Measurements from ENCODE around the gene DNMT3A.
"Not testable (repeated sequence)": the region's sequence is repeated elsewhere in the genome, so short reads cannot be mapped to it uniquely, and the experiment has no call there.

Gene DNMT3A

DNA sequence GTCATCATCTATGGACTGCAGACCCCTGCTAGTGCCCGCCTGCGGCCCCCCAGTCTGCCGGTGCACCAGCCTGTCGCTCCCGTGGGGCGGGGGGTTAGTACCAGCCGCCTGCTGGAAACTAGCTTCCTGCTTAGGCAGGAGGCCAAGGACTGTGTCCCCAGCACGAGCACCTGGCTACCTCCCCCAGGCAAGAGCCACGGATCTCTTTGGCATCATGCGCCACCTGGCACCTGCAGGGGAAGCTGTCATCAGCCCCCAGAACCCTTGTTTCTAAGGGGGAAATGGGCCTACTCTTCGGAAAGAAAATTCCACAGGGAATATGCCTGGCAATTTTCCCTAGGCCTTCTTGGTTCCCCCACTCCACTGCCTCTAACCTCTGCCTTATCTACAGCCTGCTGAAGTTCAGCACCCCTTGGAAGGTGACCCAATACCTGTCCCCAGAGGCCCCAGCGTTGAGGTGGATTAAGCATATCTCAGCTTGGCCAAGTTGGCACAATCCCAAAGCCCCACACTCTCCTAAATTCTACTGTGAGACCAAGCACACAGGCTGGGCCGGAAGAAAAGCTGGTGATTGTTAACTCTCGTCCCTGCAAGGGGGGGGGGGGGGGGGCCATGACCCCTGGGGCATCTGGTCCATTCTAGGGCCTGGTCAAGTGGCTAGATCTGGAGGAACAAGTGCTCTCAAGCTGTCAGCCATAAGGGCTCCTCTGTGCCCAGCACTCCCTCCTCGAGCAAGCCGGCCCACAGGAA is 111.4 kb downstream of the DNMT3A start:
- DNase-seq = no peak

DNA sequence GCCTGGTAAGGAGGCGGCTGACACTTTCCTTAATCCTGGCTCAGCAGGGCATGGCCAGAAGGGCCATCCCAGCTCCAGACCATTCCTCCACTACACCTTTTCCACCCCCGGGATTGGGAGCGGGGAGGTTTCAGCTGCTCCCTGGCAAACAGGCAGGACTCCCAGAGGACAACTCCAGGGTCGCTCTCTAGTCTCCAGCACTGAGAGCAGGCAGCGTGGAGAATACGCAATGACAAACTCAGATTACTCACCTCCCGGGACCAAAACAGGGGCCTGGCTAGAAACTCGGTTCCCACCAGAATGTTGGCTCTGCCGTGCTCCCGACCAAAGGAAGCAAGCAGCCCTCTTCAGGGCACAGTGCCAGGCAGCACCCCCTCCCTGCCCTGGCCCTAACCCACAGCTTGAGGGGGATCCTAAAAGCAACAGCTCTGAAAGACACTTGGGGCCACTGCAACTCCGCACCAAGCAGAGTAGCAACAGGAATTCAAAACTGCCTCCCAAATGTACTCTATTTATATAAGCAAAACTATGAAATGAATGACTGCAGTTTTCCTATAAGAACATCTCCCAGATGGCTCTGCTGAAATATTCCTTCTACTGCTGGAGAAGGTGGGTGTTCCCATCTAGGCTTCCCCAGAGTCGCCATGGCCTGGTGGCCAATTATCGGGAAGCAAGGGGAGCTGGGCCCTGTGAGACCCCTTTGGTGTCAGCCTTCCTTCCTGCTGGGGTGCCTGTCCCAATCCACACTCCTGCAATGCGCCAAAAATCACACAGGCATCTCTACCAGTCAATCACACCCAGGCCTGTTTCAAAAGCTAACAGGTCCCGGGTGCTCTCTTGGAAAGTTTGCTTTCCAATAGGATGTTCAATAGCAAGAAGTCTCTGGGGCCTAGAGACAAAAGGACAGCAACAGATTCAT is 112.2 kb downstream of the DNMT3A start:
- DNase-seq = no peak

DNA sequence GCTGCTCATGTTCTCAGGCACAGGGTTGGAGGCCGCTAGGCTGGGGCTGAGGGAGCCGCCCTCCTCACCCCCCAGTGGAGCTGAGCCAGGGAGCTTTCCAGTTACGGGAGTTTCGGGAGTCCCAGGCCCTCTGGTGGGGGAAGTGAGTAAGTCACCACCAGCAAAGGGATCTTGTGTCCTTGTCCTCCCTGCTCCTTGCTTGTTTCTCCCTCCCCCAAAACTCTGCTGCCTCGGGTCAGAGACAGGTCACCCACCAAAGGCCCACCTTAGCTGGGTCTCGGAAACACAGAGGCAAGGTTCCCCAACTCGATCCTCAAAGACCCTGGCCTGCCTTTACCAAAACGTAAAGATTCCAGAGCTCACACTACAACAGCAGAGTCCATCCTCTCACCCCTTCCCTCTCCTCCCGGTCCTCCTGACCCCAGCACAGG is 112.9 kb downstream of the DNMT3A start:
- peak; percentile 54 for DNase-seq

DNA sequence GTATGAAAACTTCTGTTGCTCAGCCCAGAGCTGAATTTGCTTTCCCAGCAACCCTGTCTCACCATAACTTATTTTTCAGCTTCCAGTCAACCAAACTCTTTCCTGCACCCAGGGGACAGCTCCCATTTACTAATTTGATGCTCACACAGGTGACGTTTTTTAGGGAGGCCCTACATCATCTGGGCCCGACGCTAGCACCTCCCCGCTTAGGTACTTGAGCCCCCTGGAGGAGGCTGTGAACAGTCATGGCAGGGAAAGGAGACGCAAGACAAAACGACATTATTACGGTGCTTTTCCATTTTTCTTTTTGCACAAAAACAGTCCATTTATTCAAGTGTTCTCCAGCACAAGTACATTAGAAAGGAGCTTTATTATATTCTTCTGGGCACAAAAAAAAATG is 114.1 kb downstream of the DNMT3A start:
- no peak for DNase-seq

DNA sequence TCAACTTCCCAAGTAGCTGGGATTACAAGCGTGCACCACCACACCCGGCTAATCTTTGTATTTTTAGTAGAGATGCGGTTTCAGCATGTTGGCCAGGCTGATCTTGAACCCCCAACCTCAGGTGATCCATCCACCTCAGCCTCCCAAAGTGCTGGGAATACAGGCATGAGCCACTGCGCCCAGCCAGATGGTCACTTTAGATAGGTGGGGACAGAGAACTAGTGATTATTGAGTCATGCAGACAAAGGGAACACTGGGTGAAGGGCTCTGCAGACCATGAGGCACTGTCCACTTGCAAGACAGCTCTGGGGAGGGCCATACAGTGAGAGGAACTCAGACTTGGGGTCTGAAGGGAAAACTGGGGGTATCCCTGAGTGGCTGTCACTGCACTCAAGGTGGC is 114.9 kb downstream of the DNMT3A start:
- no peak for DNase-seq

DNA sequence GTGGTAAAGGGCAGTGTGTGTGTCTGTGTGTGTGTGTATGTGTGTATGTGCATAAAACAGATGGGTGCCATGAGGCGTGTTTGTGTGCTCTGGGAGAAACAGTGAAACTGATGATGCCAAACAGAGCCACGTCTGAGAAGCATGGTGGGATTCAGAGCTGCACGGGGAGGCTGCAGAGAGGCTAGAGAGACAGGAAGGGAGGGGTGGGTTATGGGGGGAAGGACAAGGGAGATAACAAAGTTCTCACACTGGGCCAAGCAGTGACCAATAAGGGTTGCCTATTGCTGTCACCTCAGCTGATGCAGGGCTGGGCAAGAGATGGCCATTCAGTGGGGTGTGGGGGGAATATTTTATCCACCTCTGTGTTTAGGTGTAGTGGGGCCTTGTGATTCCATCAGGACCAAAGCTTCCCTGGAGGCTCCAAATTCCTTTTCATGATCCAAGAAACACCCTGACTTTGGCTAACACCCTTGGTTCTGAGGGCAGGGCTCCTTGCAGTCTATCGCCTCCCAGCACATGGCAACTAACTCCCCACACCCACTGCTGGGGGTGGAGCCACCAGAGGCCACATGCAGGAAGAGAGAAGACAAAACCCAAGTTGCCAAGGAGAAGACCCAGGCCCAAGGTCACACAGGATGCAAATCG is 119.1 kb downstream of the DNMT3A start:
- DNase-seq = no peak

DNA sequence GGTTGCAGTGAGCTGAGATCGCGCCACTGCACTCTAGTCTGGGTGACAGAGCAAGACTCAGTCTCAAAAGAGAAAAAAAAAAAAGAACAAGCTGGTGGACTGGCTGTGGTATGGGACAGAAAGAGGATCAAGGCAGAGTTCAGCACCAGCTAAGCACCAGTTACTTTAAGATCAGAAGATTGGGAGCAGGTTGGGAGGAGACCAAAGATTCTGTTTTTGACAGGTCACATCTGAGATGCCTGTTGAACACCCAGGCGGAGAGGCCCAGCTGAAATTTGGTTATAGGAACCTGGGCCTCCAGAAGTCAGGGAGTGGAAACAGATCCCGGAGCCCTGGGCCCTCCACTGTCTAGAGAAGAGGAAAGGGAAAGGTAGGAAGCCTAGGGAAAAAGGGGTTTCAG is 120.1 kb downstream of the DNMT3A start:
- no peak for DNase-seq

DNA sequence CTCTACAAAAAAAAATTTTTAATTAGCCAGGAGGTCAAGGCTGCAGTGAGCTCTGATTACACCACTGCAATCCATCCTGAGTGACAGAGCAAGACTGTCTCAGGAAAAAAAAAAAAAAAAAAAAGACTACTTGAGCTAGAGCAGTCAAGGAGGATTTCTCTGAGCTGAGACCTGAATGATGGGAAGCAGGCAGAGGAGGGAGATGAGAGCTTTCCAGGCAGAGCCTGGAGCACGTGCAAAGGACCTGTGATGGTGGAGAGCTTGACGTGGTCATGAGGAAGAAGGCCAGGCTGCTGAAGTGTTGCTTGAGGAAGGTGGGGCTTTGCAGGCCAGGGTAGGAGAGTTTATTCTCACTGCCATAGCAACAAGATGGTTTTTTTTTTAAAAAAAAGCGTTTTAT is 121.4 kb downstream of the DNMT3A start:
- no peak for DNase-seq

DNA sequence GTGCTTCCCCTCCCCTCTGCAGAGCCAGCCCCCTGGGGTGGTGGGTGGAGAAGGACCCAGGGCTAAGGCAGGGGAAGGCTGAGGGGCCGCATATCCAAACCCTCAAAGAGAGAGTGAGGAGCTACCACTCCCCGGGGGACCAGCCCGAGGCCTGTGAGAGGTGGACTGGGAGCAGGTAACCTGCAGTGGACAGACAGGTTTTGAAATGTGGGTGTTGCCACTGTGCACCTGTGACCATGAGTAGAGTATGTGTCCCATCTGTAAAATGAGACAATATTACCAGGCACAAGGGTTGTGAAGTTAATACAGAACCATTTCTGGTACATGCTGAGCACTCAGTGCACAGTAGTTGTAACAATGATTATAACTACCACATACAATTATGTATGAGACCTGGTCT is 122.1 kb downstream of the DNMT3A start:
- no peak for DNase-seq

DNA sequence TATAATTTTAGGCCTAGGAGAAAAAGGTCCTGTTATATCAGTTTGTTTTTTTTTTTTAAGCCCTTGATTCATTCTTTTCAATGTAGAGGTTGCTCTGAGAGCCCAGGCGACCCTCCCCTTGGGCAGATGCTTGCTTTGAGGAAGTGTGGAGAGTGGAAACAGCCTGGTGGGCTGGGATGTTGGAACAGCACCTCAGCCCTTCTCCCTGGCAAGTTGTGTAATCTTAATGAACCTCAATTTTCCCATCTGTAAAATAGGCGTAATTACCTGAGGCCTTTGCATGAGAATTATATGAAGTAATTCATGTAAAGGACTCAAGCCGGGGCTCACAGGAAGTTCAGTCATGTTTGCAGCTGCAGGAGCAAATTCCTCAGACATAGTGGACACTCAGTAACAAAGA is 123.6 kb downstream of the DNMT3A start:
- no peak for DNase-seq

DNA sequence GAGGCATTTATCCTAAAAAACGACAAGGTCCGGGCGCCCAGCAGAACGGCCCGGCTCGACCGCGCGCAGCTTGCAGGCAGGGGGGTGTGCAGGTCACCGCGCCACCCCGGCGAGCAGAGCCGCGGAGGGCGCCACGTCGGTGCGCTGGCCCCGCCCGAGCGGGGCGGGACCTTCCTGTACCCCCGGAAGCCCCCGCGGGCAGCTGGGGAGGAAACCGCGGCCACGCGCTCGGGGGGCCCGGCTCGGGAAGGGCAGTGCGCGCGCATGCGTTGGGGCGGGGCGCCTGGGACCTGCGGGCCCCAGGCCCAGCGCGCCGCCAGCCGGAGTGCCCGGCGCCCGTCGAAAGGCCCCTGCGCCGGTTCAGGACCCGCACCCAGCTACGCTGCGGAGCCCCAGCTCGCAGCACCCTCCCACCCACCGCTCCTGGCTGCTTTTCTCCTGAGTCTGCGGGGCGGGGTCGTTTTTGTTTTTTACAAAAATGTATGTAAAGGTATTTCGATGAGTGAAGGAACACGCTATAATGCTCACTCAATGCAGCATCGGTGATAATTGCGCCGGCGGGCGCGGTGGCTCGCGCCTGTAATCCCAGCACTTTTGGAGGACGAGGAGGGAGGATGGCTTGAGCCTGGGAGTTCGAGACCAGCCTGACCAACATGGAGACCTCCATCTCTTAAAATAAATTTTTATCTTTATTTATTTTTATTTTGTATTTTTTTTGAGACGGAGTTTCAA is 125.6 kb downstream of the DNMT3A start:
- DNase-seq = peak; percentile 94

DNA sequence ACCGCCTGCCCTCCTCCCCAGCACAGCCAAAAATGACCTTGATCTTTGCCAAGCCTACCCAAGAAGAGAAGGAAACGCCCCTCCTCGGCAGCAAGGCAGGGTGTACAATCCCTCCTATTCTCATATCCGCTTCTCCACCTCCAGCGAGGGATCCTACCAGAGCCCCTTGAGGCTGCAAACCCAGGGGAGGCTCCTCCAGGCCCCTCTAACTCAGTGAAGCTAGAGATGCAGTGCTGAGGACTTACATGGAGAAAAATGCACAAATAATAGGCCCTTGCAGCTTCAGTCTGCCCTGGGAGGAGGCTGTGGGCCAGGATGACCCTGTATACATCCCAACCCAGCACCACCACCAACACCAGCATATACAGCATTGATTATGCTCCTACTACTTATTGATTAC is 126.5 kb downstream of the DNMT3A start:
- DNase-seq = no peak

DNA sequence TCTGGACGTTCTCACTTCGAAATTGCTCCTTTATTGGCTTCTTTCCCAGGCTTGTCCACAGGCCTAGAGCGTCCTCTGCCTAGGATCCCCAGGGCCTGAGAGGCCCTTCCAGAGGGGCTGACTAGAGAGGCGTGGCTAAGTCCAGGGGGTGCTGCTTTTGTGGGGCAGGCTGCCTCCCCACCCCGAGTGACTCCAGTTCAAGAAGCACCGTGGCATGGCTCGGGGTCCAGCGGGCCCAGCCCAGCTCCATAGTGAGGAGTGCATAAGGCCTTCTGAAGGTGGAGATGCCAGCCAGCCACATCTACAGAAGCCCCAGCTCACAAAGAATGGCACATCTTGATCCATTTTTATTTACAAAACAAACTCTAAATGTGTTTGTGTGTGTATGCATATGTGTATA is 128.5 kb downstream of the DNMT3A start:
- no peak for DNase-seq

DNA sequence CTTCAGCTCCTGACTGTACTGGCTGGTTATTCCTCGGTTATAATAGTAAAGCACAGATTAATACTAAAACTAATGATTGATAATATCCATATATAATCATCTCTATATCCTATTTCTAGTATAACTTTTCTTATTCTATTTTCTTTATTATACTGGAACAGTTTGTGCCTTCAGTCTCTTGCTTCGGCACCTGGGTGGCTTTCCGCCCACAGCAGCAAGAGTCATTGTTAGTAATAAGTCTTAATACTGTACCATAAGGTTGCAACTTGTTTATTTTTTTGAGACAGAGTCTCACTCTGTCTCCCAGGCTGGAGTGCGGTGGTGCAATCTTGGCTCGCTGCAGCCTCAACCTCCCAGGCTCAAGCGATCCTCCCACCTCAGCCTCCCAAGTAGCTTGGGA is 130.8 kb downstream of the DNMT3A start:
- not testable (repeated sequence) for DNase-seq

DNA sequence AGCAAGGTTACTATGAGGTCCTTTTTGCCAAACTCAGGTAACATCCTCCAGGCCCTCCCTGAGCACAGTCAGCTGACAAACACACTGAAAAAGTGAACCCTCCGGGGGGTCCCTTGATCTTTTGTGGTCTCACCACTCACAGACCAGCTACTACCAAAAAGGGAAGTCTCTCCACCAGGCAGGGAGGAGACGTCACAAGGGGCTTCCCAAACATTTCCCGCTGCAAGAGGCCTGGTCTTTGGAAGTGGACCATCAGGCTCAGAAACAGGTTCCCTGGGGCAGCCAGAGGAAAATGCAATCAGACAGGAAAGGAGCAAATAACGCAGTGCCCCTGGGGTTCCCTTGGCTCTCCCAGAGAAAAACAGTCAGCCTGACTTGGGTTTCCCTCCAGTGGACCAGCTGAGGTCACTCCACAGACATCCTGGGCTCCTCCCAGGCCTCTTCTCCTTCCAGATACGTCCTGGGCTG is 134.6 kb downstream of the DNMT3A start:
- DNase-seq = no peak

DNA sequence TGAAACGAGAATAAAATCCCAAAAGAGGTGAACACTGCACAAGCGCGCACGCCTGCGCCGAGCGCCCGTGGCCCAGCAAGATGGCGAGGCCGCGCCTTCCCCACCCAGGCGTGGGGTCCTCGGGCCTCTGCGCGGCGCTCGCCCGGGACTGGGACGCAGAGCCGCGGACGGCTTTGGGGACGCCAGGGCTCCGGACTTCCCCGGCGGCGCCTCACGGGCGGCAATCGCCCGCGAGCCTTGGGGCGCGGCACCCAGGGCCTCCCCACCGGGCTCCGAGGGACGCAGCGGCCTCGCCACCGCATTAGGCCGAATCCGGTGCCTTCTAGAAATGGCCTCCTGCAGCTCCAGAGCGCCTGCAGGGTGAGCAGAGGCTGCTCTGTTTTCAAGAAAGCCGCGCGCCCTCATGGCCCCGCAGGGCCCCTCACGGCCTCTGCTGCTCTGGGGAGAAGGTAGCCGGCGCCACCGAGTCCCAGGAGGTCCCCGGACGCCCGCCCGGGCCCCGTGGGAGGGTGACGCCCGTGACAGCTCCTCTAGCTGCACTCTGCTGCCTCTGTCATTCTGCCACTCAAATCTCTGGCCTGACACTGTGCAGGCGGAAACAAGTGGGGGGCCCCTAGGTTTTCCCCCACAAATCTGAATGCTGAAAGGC is 137.4 kb downstream of the DNMT3A start:
- DNase-seq = peak; percentile 12

DNA sequence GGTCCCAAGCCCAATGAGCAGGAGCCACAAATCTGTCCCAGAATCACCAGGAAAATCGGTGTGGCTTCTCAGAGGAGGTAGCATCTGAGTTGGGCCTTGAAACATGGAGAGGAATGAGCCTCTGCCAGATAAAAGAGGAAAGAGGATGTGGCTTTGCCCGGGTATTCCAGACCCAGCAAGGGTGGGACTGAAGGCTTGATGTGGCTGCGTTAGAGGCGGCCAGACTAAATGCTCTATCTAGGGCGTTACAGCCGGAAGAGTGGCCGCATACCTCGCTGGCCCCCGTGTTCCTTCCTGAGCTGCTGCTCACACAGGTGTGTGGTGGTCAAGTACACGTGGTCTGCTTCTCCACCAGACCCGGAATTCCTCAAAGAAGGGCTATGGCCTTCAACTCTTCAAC is 139.4 kb downstream of the DNMT3A start:
- peak; percentile 10 for DNase-seq

DNA sequence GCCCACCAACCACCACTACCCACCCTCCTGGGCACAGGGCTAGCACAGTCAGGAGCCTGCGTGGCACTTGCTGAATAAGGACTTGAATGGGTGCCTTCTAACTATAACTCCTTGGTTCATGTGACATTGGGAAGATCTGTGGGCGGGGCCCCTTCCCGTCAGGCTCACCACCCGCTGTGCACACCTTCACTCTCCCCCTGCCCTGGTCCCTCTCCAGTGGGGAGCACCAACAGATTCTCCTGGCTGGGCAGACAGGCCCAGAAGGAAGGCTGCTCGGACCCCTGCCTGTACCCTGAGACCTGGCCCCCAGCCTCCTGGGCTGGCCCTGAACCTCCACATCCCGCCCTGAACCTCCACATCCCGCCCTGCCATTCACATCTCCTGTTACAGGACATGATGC is 139.9 kb downstream of the DNMT3A start:
- no peak for DNase-seq

DNA sequence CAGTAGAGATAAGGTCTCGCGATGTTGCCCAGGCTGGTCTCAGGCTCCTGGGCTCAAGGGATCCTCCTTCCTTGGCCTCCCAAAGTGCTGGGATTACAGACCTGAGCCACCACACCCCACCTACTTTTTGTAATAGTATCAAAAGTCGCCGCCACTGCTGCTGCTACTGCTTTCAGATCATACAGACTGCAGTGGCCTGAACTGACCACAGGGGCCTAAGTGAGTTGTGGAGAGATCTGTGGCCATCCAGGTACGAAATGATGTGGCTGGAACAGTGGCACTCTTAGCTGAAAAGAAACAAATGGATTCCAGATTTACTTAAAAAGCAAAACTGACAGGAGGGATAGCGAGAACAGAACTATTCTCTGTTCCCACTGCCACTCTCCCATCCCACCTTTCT is 140.5 kb downstream of the DNMT3A start:
- no peak for DNase-seq

DNA sequence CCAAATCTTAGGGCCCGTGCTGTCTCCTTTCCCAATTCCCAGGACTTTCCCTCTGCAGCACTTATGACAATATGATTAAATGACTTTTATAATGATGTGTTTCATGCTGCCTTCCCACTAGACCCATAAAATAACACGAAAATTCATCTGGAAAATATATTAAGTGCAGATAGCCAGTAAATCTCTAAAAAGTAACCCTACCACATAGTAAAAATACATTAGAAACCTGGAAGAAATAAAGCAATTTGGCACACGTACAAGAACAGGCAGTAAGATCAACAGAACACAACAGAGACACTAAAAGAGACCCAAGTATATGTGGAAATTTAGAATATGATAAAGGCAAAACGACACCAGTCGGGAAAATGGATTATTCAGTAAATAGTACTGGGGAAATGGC is 143.1 kb downstream of the DNMT3A start:
- no peak for DNase-seq

DNA sequence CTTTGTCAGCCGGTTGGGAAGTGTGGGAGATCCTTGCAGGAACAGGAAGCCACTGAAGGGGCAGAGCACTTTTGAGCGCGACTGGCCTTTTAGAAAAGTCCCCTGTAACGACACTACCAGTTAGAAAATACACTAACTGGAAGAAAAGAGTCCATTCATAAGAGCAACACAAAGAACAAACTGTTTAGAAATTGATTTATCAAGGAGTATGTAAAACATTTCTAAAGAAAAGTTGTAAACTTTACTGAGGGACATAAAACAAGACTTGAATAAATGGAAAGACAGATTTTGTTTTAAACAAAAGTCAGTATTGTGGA is 143.6 kb downstream of the DNMT3A start:
- DNase-seq = no peak

Data from CD4-positive, alpha-beta T cell treated with Interleukin-17A for 4 hours (primary cell).